ENCODE measurements around the gene ITPR1.

ITPR1 gene

DNA sequence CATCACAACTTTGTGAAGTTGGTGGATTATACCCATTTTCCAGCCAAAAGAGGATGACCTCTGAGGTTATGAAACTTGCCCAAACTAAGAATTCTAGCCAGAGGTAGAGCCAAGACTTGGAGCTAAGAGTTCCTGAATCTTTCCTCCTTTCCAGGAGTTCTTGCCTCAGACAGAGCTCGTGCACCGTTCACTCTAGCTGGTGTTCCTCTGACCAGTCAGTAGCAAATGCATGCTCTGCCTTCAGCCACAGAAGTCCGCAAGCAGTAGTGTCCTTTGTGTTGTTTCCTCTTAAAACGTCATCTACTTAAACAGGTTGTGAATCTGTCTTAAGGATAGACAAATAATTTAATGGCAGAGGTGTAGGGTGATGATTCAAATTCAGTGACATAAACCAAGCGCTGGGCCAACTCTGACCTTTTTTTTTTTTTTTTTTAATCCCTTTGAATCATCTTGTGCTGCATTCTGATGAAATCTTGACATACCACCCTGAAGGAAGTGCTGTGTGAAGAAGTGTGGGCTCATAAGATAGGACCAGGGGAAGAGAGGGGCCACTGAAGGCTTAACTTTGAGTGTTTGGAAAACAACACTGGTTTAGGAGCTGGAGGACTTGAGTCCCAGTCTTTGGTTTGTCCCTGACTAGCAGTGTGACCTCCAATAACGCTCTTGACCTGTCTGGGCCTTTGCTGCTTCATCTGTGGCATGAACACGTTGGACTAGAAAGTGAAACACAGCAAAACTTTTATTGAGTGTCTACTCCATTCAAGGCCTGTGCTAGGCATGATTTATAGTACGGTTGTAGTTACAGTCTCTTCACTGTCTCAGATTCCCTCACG, 53.4 kb downstream of the ITPR1 start:
- H3K36me3 ChIP-seq: no peaks in the 10 kb centered on the region
- no peaks in the 10 kb centered on the region for H3K27me3 ChIP-seq
- TF ChIP-seq Cebpa-rat (IDR thresholded peaks at IDR 0.05): no peak
- H4K20me1 ChIP-seq: 0 out of 2 replicates have a peak, but pooled peaks cover 13% of the 10 kb centered on the region
- H3K4me2 ChIP-seq: no peak overlapping the region
- no peaks in the 10 kb centered on the region for H3K9me3 ChIP-seq
- H3K9ac ChIP-seq: no peak overlapping the region
- H3K4me1 ChIP-seq: no peaks in the 10 kb centered on the region
- no peak overlapping the region for H3K27ac ChIP-seq
- no peak overlapping the region for H3K4me3 ChIP-seq

DNA sequence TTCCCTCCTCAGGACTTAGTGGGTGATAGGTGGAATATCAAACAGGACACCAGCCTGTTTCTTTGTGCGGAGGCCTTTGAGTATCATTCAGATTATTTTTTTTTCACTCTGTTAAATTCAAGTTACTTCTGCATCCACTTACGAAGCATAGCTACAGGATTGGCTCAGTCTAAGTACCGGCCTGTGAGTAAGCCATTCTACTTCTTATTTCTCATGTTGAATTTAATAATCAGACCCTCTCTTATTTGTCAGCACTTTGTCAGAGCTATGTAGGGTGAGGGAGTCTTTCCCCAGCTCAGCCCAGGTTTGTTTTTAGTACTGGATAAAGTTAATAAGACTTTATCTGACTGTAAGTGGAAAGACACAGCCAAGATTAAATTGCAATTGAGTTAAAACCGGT, 54.7 kb downstream of the ITPR1 start:
- H4K20me1 ChIP-seq: peaks cover 13% of the 10 kb centered on the region; the same call in 1 of the 2 replicates
- H3K4me3 ChIP-seq: no peak overlapping the region
- H3K4me2 ChIP-seq: no peak overlapping the region
- no peak overlapping the region for H3K9ac ChIP-seq
- no peak overlapping the region for H3K27ac ChIP-seq
- TF ChIP-seq Cebpa-rat (IDR thresholded peaks at IDR 0.05): no peak
- no peaks in the 10 kb centered on the region for H3K4me1 ChIP-seq
- no peaks in the 10 kb centered on the region for H3K9me3 ChIP-seq
- H3K36me3 ChIP-seq: no peaks in the 10 kb centered on the region
- H3K27me3 ChIP-seq: no peaks in the 10 kb centered on the region

DNA sequence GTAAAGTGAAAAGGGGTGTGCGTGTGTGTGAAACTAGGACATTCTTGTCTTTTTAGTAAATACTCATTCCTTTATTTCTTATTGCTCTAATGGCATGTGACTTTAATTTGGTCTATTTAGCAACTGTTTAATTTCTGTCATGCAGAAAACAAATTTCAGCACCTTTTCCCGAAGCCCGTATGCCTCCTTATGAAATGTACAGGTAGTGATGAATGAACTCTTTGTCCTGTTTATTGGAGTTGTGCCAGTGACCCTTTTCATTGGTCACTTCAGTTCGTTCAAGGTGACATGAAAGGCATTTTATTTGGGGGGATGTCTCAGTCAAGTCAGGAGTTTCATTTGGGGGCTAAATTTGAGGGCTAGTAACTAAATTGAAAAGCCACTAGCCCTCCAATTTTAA, 55.2 kb downstream of the ITPR1 start:
- H4K20me1 ChIP-seq: peaks cover 13% of the 10 kb centered on the region; the same call in 1 of the 2 replicates
- H3K27ac ChIP-seq: no peak overlapping the region
- no peak overlapping the region for H3K4me2 ChIP-seq
- H3K36me3 ChIP-seq: no peaks in the 10 kb centered on the region
- no peaks in the 10 kb centered on the region for H3K4me1 ChIP-seq
- H3K9ac ChIP-seq: no peak overlapping the region
- no peak for TF ChIP-seq Cebpa-rat (IDR thresholded peaks at IDR 0.05)
- H3K9me3 ChIP-seq: no peaks in the 10 kb centered on the region
- no peak overlapping the region for H3K4me3 ChIP-seq
- H3K27me3 ChIP-seq: no peaks in the 10 kb centered on the region

DNA sequence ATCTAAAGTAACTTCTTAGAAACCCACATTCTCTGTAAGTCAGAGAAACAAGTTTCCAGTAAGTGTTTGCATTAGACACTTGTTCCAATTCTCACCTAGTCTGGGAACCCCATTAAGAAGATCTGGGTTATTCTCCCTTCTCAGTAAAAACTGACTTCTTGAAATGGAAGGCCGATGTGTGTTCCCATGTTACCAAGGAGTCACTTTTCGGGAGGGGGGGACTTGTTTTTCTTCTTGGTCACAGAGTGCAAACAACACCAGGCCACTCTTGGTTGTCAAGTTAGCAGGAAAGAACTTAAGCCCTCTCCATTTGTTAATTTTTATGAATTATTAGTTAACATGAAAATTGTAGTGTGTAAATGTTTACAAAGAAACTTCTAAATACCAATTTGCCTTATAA, 55.6 kb downstream of the ITPR1 start:
- H3K36me3 ChIP-seq: no peaks in the 10 kb centered on the region
- no peaks in the 10 kb centered on the region for H3K9me3 ChIP-seq
- no peaks in the 10 kb centered on the region for H3K4me1 ChIP-seq
- no peak overlapping the region for H3K9ac ChIP-seq
- no peaks in the 10 kb centered on the region for H3K27me3 ChIP-seq
- no peak for TF ChIP-seq Cebpa-rat (IDR thresholded peaks at IDR 0.05)
- H3K27ac ChIP-seq: no peak overlapping the region
- H3K4me2 ChIP-seq: no peak overlapping the region
- H4K20me1 ChIP-seq: peaks cover 13% of the 10 kb centered on the region; the same call in 1 of the 2 replicates
- H3K4me3 ChIP-seq: no peak overlapping the region

DNA sequence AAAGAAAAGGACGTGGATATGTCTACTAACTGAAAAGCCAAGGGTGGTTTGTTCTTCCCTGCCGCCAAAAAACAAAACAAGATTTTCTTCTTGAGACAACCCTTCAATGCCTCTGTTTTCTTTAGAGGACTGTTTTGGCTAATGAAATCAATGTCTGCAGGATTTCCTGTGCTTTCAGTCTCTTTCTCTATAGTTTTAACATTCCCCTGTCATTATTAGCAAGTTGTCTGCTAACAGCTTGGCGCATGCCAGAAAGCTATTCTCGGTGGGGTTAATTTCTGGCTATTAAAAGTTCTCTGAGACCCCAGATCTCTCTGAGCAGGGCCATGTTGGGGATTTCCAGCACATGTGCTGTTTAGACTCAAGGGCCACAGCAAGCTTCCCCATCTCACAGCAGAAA, 56.7 kb downstream of the ITPR1 start:
- no peak for TF ChIP-seq Cebpa-rat (IDR thresholded peaks at IDR 0.05)
- H3K27me3 ChIP-seq: no peaks in the 10 kb centered on the region
- no peak overlapping the region for H3K4me2 ChIP-seq
- no peak overlapping the region for H3K4me3 ChIP-seq
- no peak overlapping the region for H3K9ac ChIP-seq
- H3K27ac ChIP-seq: no peak overlapping the region
- H3K36me3 ChIP-seq: no peaks in the 10 kb centered on the region
- no peaks in the 10 kb centered on the region for H3K4me1 ChIP-seq
- H4K20me1 ChIP-seq: peaks cover 13% of the 10 kb centered on the region; the same call in 1 of the 2 replicates
- no peaks in the 10 kb centered on the region for H3K9me3 ChIP-seq

DNA sequence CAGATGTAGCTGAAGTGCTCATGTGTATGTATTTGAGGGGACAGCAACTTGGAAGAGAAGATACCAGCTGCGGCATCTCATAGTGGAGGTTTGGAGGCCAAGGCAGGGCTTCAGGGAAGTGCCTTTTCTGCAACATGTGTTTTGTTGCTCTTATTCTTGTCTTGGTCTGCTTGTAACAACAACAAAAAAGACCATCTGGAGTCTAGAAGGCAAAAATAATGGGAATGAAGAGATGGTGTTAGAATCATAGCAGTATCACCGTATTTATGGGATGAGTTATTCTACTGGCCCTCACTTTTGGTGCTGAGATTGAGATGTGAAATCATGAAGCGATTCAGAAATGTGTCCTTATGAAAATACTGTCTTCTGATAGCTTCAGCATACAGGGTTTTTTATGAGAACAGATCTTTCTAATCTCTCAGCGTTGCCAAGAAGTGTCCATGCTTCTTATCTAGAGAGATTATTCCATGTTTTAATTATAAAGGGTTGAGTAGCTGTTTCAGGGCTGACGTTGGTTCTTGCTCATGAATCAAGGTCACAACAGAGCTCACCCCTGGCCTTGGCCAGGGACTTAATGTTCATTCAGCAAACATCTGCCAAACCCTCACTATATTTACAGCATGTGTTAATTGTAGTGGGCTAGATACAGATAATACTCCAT, 58.0 kb downstream of the ITPR1 start:
- H3K36me3 ChIP-seq: no peaks in the 10 kb centered on the region
- no peaks in the 10 kb centered on the region for H3K4me1 ChIP-seq
- no peak overlapping the region for H3K27ac ChIP-seq
- H3K9me3 ChIP-seq: no peaks in the 10 kb centered on the region
- H3K27me3 ChIP-seq: no peaks in the 10 kb centered on the region
- TF ChIP-seq Cebpa-rat (IDR thresholded peaks at IDR 0.05): no peak
- H3K4me3 ChIP-seq: no peak overlapping the region
- peaks cover 13% of the 10 kb centered on the region; the same call in 1 of the 2 replicates for H4K20me1 ChIP-seq
- H3K9ac ChIP-seq: no peak overlapping the region
- no peak overlapping the region for H3K4me2 ChIP-seq

DNA sequence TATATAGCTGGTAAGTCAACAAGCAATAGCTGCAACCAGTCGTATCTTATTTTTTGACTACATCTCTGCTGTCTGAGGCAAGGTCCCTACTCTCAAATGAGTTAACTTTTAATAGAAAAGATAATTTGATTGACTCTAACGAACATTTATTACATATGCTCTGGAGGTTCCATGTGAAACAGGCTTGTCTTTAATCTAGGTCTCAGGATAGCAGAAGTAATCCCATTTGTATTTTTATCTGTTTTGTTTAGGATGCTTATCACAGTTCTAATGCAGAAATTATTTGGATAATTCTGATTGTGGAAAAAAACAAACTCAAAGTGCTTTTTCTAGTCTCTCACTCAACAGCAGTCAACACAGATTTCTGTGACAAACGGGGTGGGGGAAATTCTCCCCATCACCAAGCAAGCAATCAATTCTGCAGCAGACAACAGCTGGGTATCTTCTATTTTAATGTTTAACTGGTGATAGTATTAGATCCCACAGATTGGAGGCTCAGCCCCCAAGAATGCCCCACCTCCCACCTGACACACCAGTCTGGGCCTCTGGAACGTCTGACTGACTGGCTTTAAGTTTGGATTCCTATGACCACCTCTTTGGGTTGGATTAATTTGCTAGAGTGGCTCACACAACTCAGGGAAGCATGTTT, 58.8 kb downstream of the ITPR1 start:
- H3K27ac ChIP-seq: no peak overlapping the region
- H3K4me1 ChIP-seq: no peaks in the 10 kb centered on the region
- TF ChIP-seq Cebpa-rat (IDR thresholded peaks at IDR 0.05): no peak
- H3K9me3 ChIP-seq: peaks cover 7% of the 10 kb centered on the region
- no peaks in the 10 kb centered on the region for H3K27me3 ChIP-seq
- no peak overlapping the region for H3K4me3 ChIP-seq
- H3K36me3 ChIP-seq: no peaks in the 10 kb centered on the region
- H3K9ac ChIP-seq: no peak overlapping the region
- H4K20me1 ChIP-seq: peaks cover 10% of the 10 kb centered on the region; the same call in 1 of the 2 replicates
- H3K4me2 ChIP-seq: no peak overlapping the region

DNA sequence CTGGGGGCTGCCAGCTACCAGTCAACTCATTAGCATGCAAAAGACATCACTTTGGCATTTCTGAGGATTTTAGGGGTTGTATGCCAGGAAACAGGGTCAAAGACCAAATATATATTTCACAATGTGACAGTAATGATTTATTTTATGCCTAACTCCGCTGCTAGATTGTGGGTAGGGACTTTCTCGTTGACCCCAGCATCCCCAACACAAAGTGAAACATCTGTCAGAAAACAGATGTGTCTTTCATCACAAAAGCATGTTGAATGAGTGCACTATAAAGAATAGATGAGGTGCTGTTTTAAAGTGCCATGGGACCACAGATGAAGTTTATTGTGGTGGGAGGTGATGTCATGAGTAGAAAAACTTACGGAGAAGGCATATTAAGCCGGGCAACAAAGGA, 59.7 kb downstream of the ITPR1 start:
- TF ChIP-seq Cebpa-rat (IDR thresholded peaks at IDR 0.05): no peak
- Histone ChIP-seq H4K20me1 (peaks cover under 1% of the 10 kb centered on the region; the same call in 1 of the 2 replicates), H3K27me3 (no peaks in the 10 kb centered on the region), H3K9me3 (peaks cover 15% of the 10 kb centered on the region), H3K27ac (no peak overlapping the region), H3K4me3 (no peak overlapping the region), H3K36me3 (no peaks in the 10 kb centered on the region), H3K4me1 (no peaks in the 10 kb centered on the region), H3K4me2 (no peak overlapping the region), H3K9ac (no peak overlapping the region)

DNA sequence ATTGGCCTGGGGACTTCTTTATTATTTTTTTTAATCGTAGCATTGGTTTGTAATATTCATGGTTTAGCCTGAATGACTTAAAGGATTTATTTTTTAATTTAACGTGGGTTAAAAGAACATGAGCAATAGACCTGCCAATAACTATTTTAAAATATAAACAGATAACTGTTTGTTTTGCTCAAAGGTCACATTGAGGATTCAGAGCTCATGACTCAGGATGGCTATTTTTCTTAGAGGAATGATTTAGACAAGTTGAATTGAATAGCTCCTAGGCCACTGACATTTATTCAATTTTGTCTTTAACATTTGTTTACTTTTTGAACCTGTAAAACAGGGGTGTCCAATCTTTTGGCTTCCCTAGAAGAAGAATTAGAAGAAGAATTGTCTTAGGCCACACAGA, 68.5 kb downstream of the ITPR1 start:
- Histone ChIP-seq H3K36me3 (peaks cover 5% of the 10 kb centered on the region; the same call in 1 of the 2 replicates), H3K27ac (no peak overlapping the region), H3K4me3 (no peak overlapping the region), H3K9me3 (peaks cover 13% of the 10 kb centered on the region), H3K4me1 (no peaks in the 10 kb centered on the region), H3K9ac (no peak overlapping the region), H4K20me1 (peaks cover 8% of the 10 kb centered on the region; the same call in 1 of the 2 replicates), H3K27me3 (no peaks in the 10 kb centered on the region), H3K4me2 (no peak overlapping the region)
- TF ChIP-seq Cebpa-rat (IDR thresholded peaks at IDR 0.05): no peak
